Fibroblast of mammary gland (primary cell): ENCODE results near the gene MRPS26.
"Not testable (repeated sequence)": the region's sequence is repeated elsewhere in the genome, so short reads cannot be mapped to it uniquely, and the experiment has no call there.

Source experiments
- DNase-seq: peaks from one replicate; pipeline ENCODE4 v3.0.0-alpha.2; 2010; ENCODE audit warnings: low read depth
- H3K4me3 ChIP-seq: 2 replicates; pipeline ENCODE4 v1.5.1; 2011; ENCODE audit warnings: low read depth, mild to moderate bottlenecking, low read length, moderate library complexity; ENCODE audit not compliant: control insufficient read depth
- TF ChIP-seq, protein P1 (sequence below): conservative IDR thresholded peaks from 2 replicates; pipeline ENCODE4 v1.5.1; 2011; ENCODE audit warnings: low read depth, low read length, inconsistent platforms; ENCODE audit not compliant: control insufficient read depth, insufficient read depth

Gene MRPS26

DNA sequence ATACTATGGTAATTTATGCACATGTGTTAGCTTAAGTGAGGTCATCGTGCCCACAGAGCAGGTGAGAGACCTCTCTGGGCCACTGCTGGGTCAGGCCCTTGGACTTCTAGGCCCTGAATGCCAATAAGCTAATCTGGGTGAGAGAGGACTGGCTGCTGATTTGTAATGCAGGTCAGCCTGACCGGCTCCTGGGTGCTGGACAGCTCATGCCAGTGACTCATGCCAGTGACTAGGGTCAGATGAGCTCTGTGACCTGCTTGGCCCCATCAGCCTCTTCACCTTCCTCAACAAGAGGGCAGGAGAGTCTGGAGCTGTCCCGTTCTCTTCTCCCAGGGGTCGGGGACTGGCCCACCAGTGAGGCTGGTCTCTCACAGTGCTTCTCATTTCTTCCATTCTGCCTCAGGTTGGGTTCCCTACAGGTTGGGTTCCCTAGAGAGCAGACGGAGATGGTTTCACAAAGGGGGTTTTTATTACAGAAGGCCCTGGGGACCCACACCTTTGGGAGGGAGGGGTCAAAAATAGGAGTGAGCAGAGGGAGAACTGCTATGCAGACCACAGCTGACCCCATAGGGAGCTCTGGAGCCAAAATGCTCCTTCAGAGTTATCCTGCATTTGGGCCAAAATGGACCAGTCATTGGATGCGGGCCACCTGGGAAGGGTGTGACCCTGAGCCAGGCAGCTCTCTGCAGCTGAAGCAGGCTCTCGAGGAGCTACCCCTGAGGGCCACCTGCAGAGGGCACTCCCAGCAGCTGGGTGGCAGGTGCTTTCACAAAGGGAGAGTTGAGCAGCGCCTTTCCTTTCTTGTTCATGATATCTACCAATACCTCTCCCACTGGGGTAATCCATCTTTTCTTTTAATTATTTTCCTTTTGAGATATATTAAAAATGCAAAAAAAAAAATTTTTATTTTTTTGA, 23.4 kb downstream of the MRPS26 start:
- DNase-seq: peak; percentile 72
- TF ChIP-seq, protein P1, sequence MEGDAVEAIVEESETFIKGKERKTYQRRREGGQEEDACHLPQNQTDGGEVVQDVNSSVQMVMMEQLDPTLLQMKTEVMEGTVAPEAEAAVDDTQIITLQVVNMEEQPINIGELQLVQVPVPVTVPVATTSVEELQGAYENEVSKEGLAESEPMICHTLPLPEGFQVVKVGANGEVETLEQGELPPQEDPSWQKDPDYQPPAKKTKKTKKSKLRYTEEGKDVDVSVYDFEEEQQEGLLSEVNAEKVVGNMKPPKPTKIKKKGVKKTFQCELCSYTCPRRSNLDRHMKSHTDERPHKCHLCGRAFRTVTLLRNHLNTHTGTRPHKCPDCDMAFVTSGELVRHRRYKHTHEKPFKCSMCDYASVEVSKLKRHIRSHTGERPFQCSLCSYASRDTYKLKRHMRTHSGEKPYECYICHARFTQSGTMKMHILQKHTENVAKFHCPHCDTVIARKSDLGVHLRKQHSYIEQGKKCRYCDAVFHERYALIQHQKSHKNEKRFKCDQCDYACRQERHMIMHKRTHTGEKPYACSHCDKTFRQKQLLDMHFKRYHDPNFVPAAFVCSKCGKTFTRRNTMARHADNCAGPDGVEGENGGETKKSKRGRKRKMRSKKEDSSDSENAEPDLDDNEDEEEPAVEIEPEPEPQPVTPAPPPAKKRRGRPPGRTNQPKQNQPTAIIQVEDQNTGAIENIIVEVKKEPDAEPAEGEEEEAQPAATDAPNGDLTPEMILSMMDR: no peak
- no peak overlapping the region for H3K4me3 ChIP-seq

- TF ChIP-seq, protein P1: no peak
- no peak for DNase-seq
- H3K4me3 ChIP-seq: no peak overlapping the region
Measured at GRCh38 chr20:3070725-3071124, 24.9 kb downstream of the MRPS26 start.

GRCh38 chr20:3071266-3071609, 25.4 kb downstream of the MRPS26 start:
- TF ChIP-seq, protein P1: no peak
- no peak overlapping the region for H3K4me3 ChIP-seq
- no peak for DNase-seq

- no peak within 1 kb of the TSS for H3K4me3 ChIP-seq
- no peak for DNase-seq
- TF ChIP-seq, protein P1: no peak
Measured at GRCh38 chr20:3071610-3072529, 26.0 kb downstream of the MRPS26 start, which contains the start of gene OXT. Gene OXT, plus strand, starts transcription at chr20:3071620. Its CDS starts 36 bp downstream, at chr20:3071656.

- no peak overlapping the region for H3K4me3 ChIP-seq
Measured at GRCh38 chr20:3072530-3073250, 26.8 kb downstream of the MRPS26 start.

GRCh38 chr20:3073251-3073643, 27.4 kb downstream of the MRPS26 start:
- H3K4me3 ChIP-seq: not testable (repeated sequence)

More at GRCh38 chr20:3072530-3073250, 26.8 kb downstream of the MRPS26 start:
- DNase-seq: no peak
- TF ChIP-seq, protein P1: no peak

GRCh38 chr20:3074812-3075211, 29.0 kb downstream of the MRPS26 start:
- DNase-seq: no peak
- no peak overlapping the region for H3K4me3 ChIP-seq
- TF ChIP-seq, protein P1: no peak

More at GRCh38 chr20:3073251-3073643, 27.4 kb downstream of the MRPS26 start:
- DNase-seq: not testable (repeated sequence)

GRCh38 chr20:3075315-3075714, 29.5 kb downstream of the MRPS26 start:
- H3K4me3 ChIP-seq, DNase-seq: not testable (repeated sequence)
